GM18951 (cell line): ENCODE results near the gene FMO1.
"Not testable (repeated sequence)": the region's sequence is repeated elsewhere in the genome, so short reads cannot be mapped to it uniquely, and the experiment has no call there.

Source experiments
- POLR2A ChIP-seq: IDR thresholded peaks from 4 replicates; pipeline ENCODE4 v1.6.1; 2011; ENCODE audit warnings: mild to moderate bottlenecking; ENCODE audit not compliant: insufficient read length, insufficient read depth; ENCODE audit errors: extremely low read depth
- in situ Hi-C: fragments of 300-500 bp; cut with MboI; formaldehyde crosslinking; loops from one replicate; pipeline ENCODE4 v1.12.0; 2022; ENCODE audit warnings: low sequenced_read_pairs, mixed read lengths, inconsistent platforms; ENCODE audit not compliant: unreplicated experiment

The FMO1 gene

GRCh38 chr1:171220081-171220420 lies 28.2 kb upstream of the FMO1 start:
- in situ Hi-C loops = no loop called here
- TF ChIP-seq POLR2A = no peak

- in situ Hi-C loops = no loop called here
- no peak for TF ChIP-seq POLR2A
These were observed 27.7 kb upstream of the FMO1 start for GRCh38 chr1:171220581-171221054.

GRCh38 chr1:171221665-171222591 lies 26.4 kb upstream of the FMO1 start:
- in situ Hi-C loops = no loop called here
- no peak for TF ChIP-seq POLR2A

- in situ Hi-C loops = no loop called here
- no peak for TF ChIP-seq POLR2A
These were observed 25.4 kb upstream of the FMO1 start for GRCh38 chr1:171222936-171223335.

GRCh38 chr1:171224257-171224656 lies 24.0 kb upstream of the FMO1 start:
- in situ Hi-C loops = not testable (repeated sequence)

GRCh38 chr1:171226747-171227370 lies 21.4 kb upstream of the FMO1 start:
- in situ Hi-C loops = no loop called here
- TF ChIP-seq POLR2A = no peak

GRCh38 chr1:171231326-171231725 lies 17.0 kb upstream of the FMO1 start:
- TF ChIP-seq POLR2A = no peak
- in situ Hi-C loops = no loop called here

GRCh38 chr1:171233183-171233582 lies 15.1 kb upstream of the FMO1 start:
- in situ Hi-C loops = no loop called here
- no peak for TF ChIP-seq POLR2A

- in situ Hi-C loops = not testable (repeated sequence)
These were observed 12.1 kb upstream of the FMO1 start for GRCh38 chr1:171236231-171236630.

GRCh38 chr1:171243878-171244277 lies 4.4 kb upstream of the FMO1 start:
- TF ChIP-seq POLR2A = no peak
- in situ Hi-C loops = no loop called here

- in situ Hi-C loops = no loop called here
- no peak for TF ChIP-seq POLR2A
These were observed 2.7 kb upstream of the FMO1 start for GRCh38 chr1:171245458-171246064.

- in situ Hi-C loops = no loop called here
- no peak for TF ChIP-seq POLR2A
These were observed 793 bp upstream of the FMO1 start for GRCh38 chr1:171247501-171247900.

GRCh38 chr1:171248841-171249240 lies 547 bp downstream of the FMO1 start:
- in situ Hi-C loops = no loop called here
- no peak for TF ChIP-seq POLR2A

- in situ Hi-C loops = loop anchor here (10.0 kb wide), 1 partner anchor 55 kb away; no protein-coding TSS in a partner anchor
- TF ChIP-seq POLR2A = no peak
These were observed 2.0 kb downstream of the FMO1 start for GRCh38 chr1:171250263-171250662.
